WERI-Rb-1 (cell line): ENCODE data around the gene LMOD2.

ENCODE experiments used
- DNase-seq: peaks from one replicate; pipeline ENCODE4 v3.0.0-alpha.2; 2020
- H3K27ac ChIP-seq: fragments of 250-450 bp; sonication (Bioruptor Pico); 2 replicates; pipeline ENCODE4 v1.5.1; 2020; ENCODE audit warnings: mild to moderate bottlenecking, moderate library complexity
- H3K27me3 ChIP-seq: fragments of 250-450 bp; sonication (Bioruptor Pico); 2 replicates; pipeline ENCODE4 v1.5.1; 2021; ENCODE audit warnings: mild to moderate bottlenecking, low read depth, moderate library complexity; ENCODE audit not compliant: insufficient read depth, severe bottlenecking
- H3K36me3 ChIP-seq: fragments of 250-450 bp; sonication (Bioruptor Pico); 2 replicates; pipeline ENCODE4 v1.5.1; 2020; ENCODE audit warnings: mild to moderate bottlenecking, moderate library complexity
- H3K4me3 ChIP-seq: 2 replicates; pipeline ENCODE4 v1.5.1; 2011; ENCODE audit warnings: low read depth, mild to moderate bottlenecking, control low read depth, low read length
- H3K9me3 ChIP-seq: fragments of 250-450 bp; sonication (Bioruptor Pico); 2 replicates; pipeline ENCODE4 v1.5.1; 2021; ENCODE audit warnings: mild to moderate bottlenecking, moderate library complexity; ENCODE audit not compliant: severe bottlenecking
- TF ChIP-seq, protein P1 (sequence below): IDR thresholded peaks from 2 replicates; pipeline ENCODE4 v1.5.1; 2011; ENCODE audit warnings: low read depth, mild to moderate bottlenecking, control low read depth, inconsistent platforms, low read length

The LMOD2 gene

GRCh38 chr7:123643495-123644441, 11.9 kb upstream of the LMOD2 start:
- Histone ChIP-seq H3K36me3 (no peaks in the 10 kb centered on the region), H3K27ac (no peak overlapping the region), H3K27me3 (no peaks in the 10 kb centered on the region), H3K9me3 (no peaks in the 10 kb centered on the region), H3K4me3 (no peak overlapping the region)
- no peak for DNase-seq
- TF ChIP-seq, protein P1, sequence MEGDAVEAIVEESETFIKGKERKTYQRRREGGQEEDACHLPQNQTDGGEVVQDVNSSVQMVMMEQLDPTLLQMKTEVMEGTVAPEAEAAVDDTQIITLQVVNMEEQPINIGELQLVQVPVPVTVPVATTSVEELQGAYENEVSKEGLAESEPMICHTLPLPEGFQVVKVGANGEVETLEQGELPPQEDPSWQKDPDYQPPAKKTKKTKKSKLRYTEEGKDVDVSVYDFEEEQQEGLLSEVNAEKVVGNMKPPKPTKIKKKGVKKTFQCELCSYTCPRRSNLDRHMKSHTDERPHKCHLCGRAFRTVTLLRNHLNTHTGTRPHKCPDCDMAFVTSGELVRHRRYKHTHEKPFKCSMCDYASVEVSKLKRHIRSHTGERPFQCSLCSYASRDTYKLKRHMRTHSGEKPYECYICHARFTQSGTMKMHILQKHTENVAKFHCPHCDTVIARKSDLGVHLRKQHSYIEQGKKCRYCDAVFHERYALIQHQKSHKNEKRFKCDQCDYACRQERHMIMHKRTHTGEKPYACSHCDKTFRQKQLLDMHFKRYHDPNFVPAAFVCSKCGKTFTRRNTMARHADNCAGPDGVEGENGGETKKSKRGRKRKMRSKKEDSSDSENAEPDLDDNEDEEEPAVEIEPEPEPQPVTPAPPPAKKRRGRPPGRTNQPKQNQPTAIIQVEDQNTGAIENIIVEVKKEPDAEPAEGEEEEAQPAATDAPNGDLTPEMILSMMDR = no peak

DNA sequence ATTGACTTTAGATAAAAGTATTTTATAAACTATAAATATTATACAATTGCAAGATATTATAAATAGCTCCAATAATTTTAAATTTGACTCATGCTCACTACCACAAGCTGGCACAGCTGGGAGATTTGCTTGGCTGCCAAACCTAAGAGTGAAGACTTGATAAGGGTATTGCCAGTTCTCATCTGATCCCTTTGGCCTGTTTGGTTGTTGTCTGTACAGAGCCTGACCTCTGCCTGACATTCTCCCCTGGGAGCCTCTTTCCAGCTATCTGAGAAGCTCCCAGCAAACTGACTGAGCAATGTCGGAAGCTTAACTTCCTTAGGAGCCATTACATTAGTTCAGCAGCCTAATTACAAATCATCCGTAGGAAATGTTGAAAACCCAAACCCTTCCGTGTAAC, 10.2 kb upstream of the LMOD2 start:
- Histone ChIP-seq H3K9me3 (no peaks in the 10 kb centered on the region), H3K27ac (no peak overlapping the region), H3K36me3 (no peaks in the 10 kb centered on the region), H3K4me3 (no peak overlapping the region), H3K27me3 (no peaks in the 10 kb centered on the region)
- no peak for DNase-seq
- TF ChIP-seq, protein P1 = no peak

- Histone ChIP-seq H3K27ac (no peak overlapping the region), H3K9me3 (no peaks in the 10 kb centered on the region), H3K27me3 (no peaks in the 10 kb centered on the region), H3K36me3 (no peaks in the 10 kb centered on the region), H3K4me3 (no peak overlapping the region)
- DNase-seq = no peak
- TF ChIP-seq, protein P1 = no peak
These were observed 8.4 kb upstream of the LMOD2 start for GRCh38 chr7:123647106-123647730.

DNA sequence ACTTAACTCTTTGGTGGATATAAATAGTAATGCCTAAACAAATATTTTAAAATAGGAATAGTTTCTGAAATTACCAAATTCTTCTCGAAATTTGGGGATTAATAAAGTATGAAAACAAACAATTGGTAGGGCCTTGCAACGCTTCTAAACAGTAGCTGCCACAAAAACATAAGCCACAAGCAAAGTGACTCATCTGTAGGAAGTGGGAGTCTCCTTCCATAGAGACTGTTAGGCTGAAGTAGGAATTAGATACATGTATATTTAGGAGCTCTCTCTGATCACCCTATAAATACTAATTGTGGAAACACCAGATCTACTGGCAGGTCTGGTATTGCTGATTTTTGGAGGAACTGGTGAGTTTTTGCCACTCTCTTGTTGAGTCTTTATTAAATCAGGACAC, 5.7 kb upstream of the LMOD2 start:
- no peaks in the 10 kb centered on the region for H3K36me3 ChIP-seq
- H3K27me3 ChIP-seq = no peaks in the 10 kb centered on the region
- no peak overlapping the region for H3K27ac ChIP-seq
- TF ChIP-seq, protein P1 = no peak
- H3K9me3 ChIP-seq = no peaks in the 10 kb centered on the region
- H3K4me3 ChIP-seq = no peak overlapping the region
- DNase-seq = no peak

DNA sequence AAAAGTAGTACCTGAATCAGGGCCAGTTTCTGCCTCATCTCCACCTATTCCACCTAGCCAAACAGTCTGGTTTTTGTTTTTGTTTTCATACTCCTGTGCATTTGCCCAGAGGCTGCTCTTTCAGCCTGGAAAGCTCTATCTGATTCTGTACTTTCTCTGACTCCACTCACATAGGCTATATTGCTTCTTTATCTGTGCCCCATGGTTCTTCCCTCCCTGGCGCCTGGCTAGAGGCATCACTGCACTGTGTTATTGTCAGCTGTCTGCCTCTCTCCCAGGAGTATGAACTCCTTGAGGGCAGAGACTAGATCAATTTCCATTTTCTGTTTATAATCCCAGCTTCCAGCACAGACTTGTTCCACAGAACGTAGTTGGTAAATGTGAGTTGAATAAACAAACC, 5.1 kb upstream of the LMOD2 start:
- no peak overlapping the region for H3K27ac ChIP-seq
- no peak for DNase-seq

More for the DNA sequence above, 5.1 kb upstream of the LMOD2 start:
- Histone ChIP-seq H3K9me3 (no peaks in the 10 kb centered on the region), H3K27me3 (no peaks in the 10 kb centered on the region), H3K4me3 (no peak overlapping the region), H3K36me3 (no peaks in the 10 kb centered on the region)
- TF ChIP-seq, protein P1 = no peak
